Psoas muscle (tissue), 8 donors: ENCODE results near the gene AHNAK2. TPM values are rescaled to one million over a fixed set of nuclear protein-coding genes. Genes with fewer than 3 reads are reported as not detected.
"Not testable (repeated sequence)": the region's sequence is repeated elsewhere in the genome, so short reads cannot be mapped to it uniquely, and the experiment has no call there.

Experiments used
- ATAC-seq, 4 donors: fragments of 200-7000 bp; cut with Tn5 transposase; one replicate each; pipeline ENCODE4 v1.9.1; 2020; ENCODE audit warnings: moderate library complexity in 3 of 4, mild to moderate bottlenecking in 2 of 4
- DNase-seq, 2 donors: peaks; one replicate each; pipeline ENCODE4 v3.0.0-alpha.2; 2020
- H3K27ac ChIP-seq: fragments of 200-600 bp; one replicate; pipeline ENCODE4 v1.8.0; 2022
- H3K27me3 ChIP-seq, 3 donors: fragments of 200-600 bp in 1 of 3; one replicate each; pipeline versions ENCODE4 v1.6.1 to v1.8.0; 2013 to 2022; ENCODE audit warnings: low read length in 2 of 3, mild to moderate bottlenecking in 2 of 3, moderate library complexity in 1 of 3; ENCODE audit not compliant: insufficient read depth in 3 of 3
- H3K36me3 ChIP-seq, 2 donors: fragments of 200-600 bp in 1 of 2; one replicate each; pipeline versions ENCODE4 v1.6.1 to v1.8.0; 2013 to 2022; ENCODE audit warnings: low read depth in 1 of 2, mild to moderate bottlenecking in 1 of 2, moderate library complexity in 1 of 2; ENCODE audit not compliant: insufficient read depth in 1 of 2
- H3K4me1 ChIP-seq: fragments of 200-600 bp; one replicate; pipeline ENCODE4 v1.8.0; 2022
- H3K4me3 ChIP-seq: fragments of 200-600 bp; one replicate; pipeline ENCODE4 v1.8.0; 2022; ENCODE audit warnings: mild to moderate bottlenecking
- H3K9me3 ChIP-seq: fragments of 200-600 bp; one replicate; pipeline ENCODE4 v1.8.0; 2022
- WGBS, 3 donors: extraction: QIAGEN DNeasy Blood & Tissue Kit; methylation state at CpG; one replicate each; pipeline versions ENCODE4 v1.1.6 to v1.1.7; 2013; 5-methylcytosine and 5-hydroxymethylcytosine counted together
- intact Hi-C, 2 donors: fragments of 100-400 bp; cut with DNase I; formaldehyde crosslinking; loops; one replicate each; pipeline versions ENCODE4 v1.11.0 to v1.14.2; 2022
- long read RNA-seq, 2 donors: library from polyadenylated mRNA; unstranded; transcript quantifications; one replicate each; pipeline ENCODE4 v2.0.0, GENCODE V29; 2021
- polyA plus RNA-seq, 3 donors: library from polyadenylated mRNA; stranded (reverse); fragments of 200-250 nt; gene quantifications; one replicate each; pipeline ENCODE4 v1.2.3, GENCODE V29; 2013
- total RNA-seq, 4 donors: library from RNA; stranded (reverse); fragmentation: NEBNext Ultra II Directional in 2 of 4; extraction: Animal tissue kit (Norgen Biotek cat#: 25700) in 2 of 4; gene quantifications; one replicate each; pipeline versions ENCODE4 v1.2.1 to v1.2.4, GENCODE V29; 2021 to 2023
- TF ChIP-seq, protein P1 (sequence below): fragments of 200-600 bp; IDR thresholded peaks from one replicate; pipeline ENCODE4 v1.8.0; 2022; ENCODE audit warnings: antibody characterized with exemption
- donor health status: healthy with polysubstance abuse.
- donor health status: DM: no; HTN: no; CAD: no; lungs with moderate emphysema.
- donor health status: Bipolar disorder and iron deficiency.
- donor health status: healthy.
- donor health status: DM: yes; HTN: yes; CAD: no.
- donor health status: DM: no; HTN: no; CAD: no.
- donor health status: DM: no; HTN: no; CAD: no.
- donor health status: DM: yes; HTN: yes; CAD: no.

AHNAK2 gene
- 1 to 10 TPM; 1.3 to 4.7 (median 3.4) TPM for total RNA-seq
- polyA plus RNA-seq: 1 to 10 TPM in 1 of 3 donors, under 1 TPM in 2; 0.69 to 2.0 (median 0.75) TPM
- long read RNA-seq, donor 1: 0 reads
- long read RNA-seq, donor 2, partial matches to known transcripts: 0 of 1 reads
- long read RNA-seq, donor 2, other reads (novel, unspliced or antisense): 1 of 1 reads

DNA sequence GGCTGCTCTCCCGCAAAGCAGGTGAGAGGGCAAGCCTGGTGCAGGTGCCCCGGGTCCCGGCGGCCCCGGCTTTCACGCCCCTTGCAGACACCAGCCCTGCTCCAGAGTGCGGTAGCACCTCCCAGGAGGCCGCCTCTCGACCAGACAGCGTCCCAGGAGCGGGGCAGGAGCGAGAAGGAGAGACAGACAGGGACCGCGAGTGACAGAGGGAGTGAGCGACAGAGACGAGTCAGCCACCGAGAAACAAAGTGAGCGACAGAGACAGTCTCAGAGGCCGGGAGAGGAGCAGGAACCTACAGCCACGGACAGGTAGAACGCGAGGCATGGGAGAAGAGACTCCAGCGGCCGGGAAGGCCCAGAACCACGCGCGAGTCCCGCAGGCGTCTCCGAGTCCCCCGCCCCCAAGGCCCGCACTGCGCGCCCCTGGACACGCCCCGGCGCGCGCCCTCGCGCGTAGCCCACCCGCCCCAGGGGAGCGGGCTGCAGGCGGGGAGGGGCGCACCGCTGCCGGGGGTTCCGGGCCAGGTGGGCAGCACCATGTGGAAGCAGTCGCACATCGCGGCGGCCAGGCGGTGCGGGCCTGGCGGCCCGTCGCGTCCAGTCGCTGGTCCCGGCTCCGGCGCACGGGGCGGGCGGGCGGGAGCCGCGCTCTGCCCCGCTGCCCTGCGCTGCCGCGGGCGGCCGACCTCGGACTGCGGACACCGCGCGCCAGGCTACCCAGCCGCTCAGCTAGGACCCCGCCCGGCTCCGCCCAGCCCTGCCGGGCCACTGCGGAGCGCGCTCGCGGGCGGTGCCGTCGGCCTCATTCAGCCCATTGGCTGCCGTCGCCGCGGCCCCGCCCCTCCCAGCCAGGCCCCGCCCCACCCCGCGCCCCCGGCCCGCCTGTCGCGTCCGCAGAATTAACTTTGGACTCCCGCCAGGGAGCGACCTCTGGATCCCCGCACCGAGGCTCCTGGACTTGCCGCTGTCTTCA, at the start of gene AHNAK2:
Gene AHNAK2, minus strand, starts transcription at position 694 of the 973 bp plus-strand sequence. Its CDS starts 137 bp downstream, at position 557.
- 4 to 9% (median 8%) methylated on average over 52 to 111 of the region's 111 CpGs for WGBS, 3 donors
- Histone ChIP-seq H3K9me3 (no peaks in the 10 kb centered on the region), H3K27me3 (peaks cover 0 to 4% (median 0%) of the 10 kb centered on the region in 3 donors), H3K27ac (no peak within 1 kb of the TSS), H3K4me1 (peaks cover 33% of the 10 kb centered on the region), H3K36me3 (no peaks in the 10 kb centered on the region), H3K4me3 (peak within 1 kb of the TSS; percentile 69)
- TF ChIP-seq, protein P1, sequence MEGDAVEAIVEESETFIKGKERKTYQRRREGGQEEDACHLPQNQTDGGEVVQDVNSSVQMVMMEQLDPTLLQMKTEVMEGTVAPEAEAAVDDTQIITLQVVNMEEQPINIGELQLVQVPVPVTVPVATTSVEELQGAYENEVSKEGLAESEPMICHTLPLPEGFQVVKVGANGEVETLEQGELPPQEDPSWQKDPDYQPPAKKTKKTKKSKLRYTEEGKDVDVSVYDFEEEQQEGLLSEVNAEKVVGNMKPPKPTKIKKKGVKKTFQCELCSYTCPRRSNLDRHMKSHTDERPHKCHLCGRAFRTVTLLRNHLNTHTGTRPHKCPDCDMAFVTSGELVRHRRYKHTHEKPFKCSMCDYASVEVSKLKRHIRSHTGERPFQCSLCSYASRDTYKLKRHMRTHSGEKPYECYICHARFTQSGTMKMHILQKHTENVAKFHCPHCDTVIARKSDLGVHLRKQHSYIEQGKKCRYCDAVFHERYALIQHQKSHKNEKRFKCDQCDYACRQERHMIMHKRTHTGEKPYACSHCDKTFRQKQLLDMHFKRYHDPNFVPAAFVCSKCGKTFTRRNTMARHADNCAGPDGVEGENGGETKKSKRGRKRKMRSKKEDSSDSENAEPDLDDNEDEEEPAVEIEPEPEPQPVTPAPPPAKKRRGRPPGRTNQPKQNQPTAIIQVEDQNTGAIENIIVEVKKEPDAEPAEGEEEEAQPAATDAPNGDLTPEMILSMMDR: no peak
- peak; percentile 58 to 81 (median 78) for ATAC-seq
- intact Hi-C loops: no loop called here
- peak; percentile 83 to 85 for DNase-seq

DNA sequence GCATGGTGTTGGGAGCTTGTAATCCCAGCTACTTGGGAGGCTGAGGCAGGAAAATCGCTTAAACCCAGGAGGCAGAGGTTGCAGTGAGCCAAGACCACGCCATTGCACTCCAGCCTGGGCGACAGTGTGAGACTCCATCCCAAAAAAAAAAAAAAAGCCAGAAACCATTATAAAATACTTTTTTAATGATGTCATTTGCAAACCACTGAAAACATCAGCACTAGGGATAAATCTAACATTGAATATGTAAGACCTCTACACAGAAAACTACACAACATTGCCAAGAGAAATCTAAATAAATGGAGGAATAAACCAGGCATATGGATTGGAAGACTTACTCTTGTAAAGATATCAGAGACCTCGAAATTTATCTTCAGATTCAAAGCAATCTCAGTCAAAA, 49.5 kb upstream of the AHNAK2 start:
- H3K4me1 ChIP-seq, intact Hi-C loops, H3K4me3 ChIP-seq, DNase-seq, H3K9me3 ChIP-seq, H3K36me3 ChIP-seq, H3K27ac ChIP-seq, ATAC-seq: not testable (repeated sequence)
- WGBS, 3 donors: 58 to 67% (median 62%) methylated on average over 4 of the region's 4 CpGs
- H3K27me3 ChIP-seq: peaks cover 0 to 20% (median 2%) of the 10 kb centered on the region in 3 donors

DNA sequence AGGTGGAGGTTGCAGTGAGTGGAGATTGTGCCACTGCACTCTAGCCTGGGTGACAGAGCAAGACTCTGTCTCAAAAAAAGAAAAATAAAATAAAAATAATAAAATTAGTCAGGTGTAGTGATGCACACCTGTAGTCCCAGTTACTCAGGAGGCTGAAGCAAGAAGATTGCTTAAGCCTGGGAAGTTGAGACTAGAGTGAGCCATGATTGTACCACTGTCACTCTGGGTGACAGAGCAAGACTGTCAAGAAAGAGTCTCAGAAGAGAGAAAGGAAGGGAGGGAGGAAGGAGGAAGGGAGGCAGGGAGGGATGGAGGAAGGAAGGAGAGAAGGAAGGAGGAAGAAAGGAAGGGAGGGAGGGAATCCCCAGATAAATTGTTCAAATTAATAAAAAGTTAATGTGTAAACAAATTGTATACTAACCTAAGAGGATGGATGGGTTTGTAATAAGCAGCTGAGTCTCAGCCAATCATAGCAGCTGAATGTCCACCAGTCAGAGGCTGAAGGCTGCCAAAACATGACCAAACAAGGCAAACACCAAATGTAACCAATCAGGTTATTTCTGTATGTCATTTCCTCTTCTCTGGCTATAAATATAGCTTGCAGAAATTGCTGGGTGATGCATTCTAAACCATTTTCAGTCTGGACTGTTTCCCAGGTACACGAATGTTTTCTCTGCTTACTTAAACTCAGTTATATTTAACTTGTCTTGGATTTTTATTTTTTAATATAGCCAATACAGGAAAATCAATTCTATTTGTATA, 48.8 kb upstream of the AHNAK2 start:
- 8 to 15% (median 13%) methylated on average over 1 of the region's 1 CpG for WGBS, 3 donors
- TF ChIP-seq, protein P1: no peak
- peaks cover 0 to 16% (median 2%) of the 10 kb centered on the region in 3 donors for H3K27me3 ChIP-seq

DNA sequence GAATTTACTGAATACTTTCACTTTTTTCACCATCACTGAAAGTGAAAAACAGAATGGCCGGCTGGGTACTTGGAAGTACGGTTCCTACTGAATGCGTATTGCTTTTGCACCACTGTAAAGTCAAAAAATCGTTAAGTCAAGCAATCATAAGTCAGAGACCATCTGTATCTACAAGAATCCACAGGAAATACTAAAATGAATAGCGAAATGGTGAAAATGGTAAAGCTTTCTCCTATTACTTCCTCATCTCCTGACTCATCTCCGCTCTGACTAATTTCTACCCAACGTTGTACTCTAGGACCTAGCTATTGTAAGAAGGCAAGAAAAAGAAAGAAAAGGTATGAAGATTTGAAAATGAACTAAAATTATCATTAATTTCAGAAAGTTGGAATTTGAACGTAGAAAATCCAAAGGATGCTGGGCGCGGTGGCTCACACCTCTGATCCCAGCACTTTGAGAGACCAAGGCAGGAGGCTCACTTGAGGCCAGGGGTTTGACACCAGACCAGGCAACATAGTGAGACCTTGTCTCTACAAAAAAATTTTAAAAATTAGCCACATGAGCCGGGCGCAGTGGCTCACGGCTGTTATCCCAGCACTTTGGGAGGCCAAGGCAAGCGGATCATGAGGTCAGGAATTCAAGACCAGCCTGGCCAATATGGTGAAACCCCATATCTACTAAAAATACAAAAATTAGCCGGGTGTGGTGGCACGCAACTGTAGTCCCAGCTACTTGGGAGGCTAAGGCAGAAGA, 48.0 kb upstream of the AHNAK2 start:
- TF ChIP-seq, protein P1: no peak
- 88 to 91% (median 90%) methylated on average over 16 of the region's 16 CpGs for WGBS, 3 donors
- Histone ChIP-seq H3K9me3 (no peaks in the 10 kb centered on the region), H3K27ac (no peak overlapping the region), H3K36me3 (no peaks in the 10 kb centered on the region), H3K27me3 (peaks cover 0 to 12% (median 2%) of the 10 kb centered on the region in 3 donors), H3K4me1 (peaks cover 8% of the 10 kb centered on the region), H3K4me3 (no peak overlapping the region)
- intact Hi-C loops: no loop called here
- DNase-seq (no peak), ATAC-seq (no peak)

More for the DNA sequence above, 48.8 kb upstream of the AHNAK2 start:
- no peaks in the 10 kb centered on the region for H3K9me3 ChIP-seq
- DNase-seq: no peak
- H3K4me1 ChIP-seq: peaks cover 5% of the 10 kb centered on the region
- intact Hi-C loops: no loop called here
- H3K4me3 ChIP-seq: no peak overlapping the region
- no peak overlapping the region for H3K27ac ChIP-seq
- no peaks in the 10 kb centered on the region for H3K36me3 ChIP-seq
- ATAC-seq: peak in 1 of 4 donors; percentile 40
